IMR-90 (cell line): ENCODE measurements around the gene TRPC3. TPM values are rescaled to one million over a fixed set of nuclear protein-coding genes. Genes with fewer than 3 reads are reported as not detected.
A peak's percentile ranks its signal among the peaks of the same experiment; 100 is the strongest.

Source experiments
- ATAC-seq: fragments of 200-7000 bp; cut with Tn5 transposase; 2 replicates; pipeline ENCODE4 v1.9.1; 2020; ENCODE audit warnings: low read depth, mild to moderate bottlenecking, moderate library complexity
- BruUV-seq: library from RNA; stranded (reverse); fragments of 400-500 nt; replicated peaks from 2 replicates; lab custom pipeline; 2021; lab: Mats Ljungman, UMichigan
- CTCF ChIA-PET: fragments of 300-600 bp; formaldehyde crosslinking; extraction: SDS; loops from one replicate; lab custom pipeline; 2021; ENCODE audit warnings: antibody characterized with exemption; lab: Yijun Ruan, JAX
- POLR2A ChIA-PET: fragments of 300-600 bp; sonication (Branson Sonifier 250); formaldehyde crosslinking; loops from one replicate; lab custom pipeline; 2022; ENCODE audit warnings: antibody characterized with exemption; ENCODE audit not compliant: unreplicated experiment; lab: Charles Lee
- DNase-seq: peaks from one replicate; pipeline ENCODE4 v3.0.0; 2013
- H2AFZ ChIP-seq: replicated peaks from 2 replicates; pipeline ENCODE3; 2013; ENCODE audit warnings: low read length, mild to moderate bottlenecking; ENCODE audit not compliant: poor library complexity
- H2AK5ac ChIP-seq: 2 replicates; pipeline ENCODE4 v1.6.1; 2013; ENCODE audit warnings: low read depth, low read length, inconsistent platforms
- H2AK9ac ChIP-seq: replicated peaks from 2 replicates; pipeline ENCODE3; 2013; ENCODE audit warnings: mild to moderate bottlenecking, low read depth, low read length, moderate library complexity; ENCODE audit not compliant: poor library complexity
- H2BK120ac ChIP-seq: 2 replicates; pipeline ENCODE4 v1.6.1; 2013; ENCODE audit warnings: low read depth, low read length, inconsistent platforms
- H2BK15ac ChIP-seq: 3 replicates; pipeline ENCODE4 v1.6.1; 2013; ENCODE audit warnings: low read depth, low read length, inconsistent platforms
- H2BK20ac ChIP-seq: 2 replicates; pipeline ENCODE4 v1.6.1; 2013; ENCODE audit warnings: low read depth, mild to moderate bottlenecking, inconsistent platforms, low read length, moderate library complexity
- H2BK5ac ChIP-seq: 2 replicates; pipeline ENCODE4 v1.6.1; 2013; ENCODE audit warnings: mild to moderate bottlenecking, low read depth, low read length, inconsistent platforms; ENCODE audit not compliant: poor library complexity, severe bottlenecking
- H3K14ac ChIP-seq: replicated peaks from 2 replicates; pipeline ENCODE4 v1.6.1; 2013; ENCODE audit warnings: low read depth, low read length, inconsistent platforms
- H3K18ac ChIP-seq: 2 replicates; pipeline ENCODE4 v1.6.1; 2013; ENCODE audit warnings: low read depth, low read length, control low read depth
- H3K23ac ChIP-seq: 2 replicates; pipeline ENCODE4 v1.6.1; 2013; ENCODE audit warnings: low read depth, low read length, inconsistent platforms
- H3K27ac ChIP-seq: 2 replicates; pipeline ENCODE4 v1.5.1; 2013; ENCODE audit warnings: mild to moderate bottlenecking, control low read depth, low read length; ENCODE audit not compliant: insufficient read depth
- H3K27me3 ChIP-seq: 2 replicates; pipeline ENCODE4 v1.6.1; 2013; ENCODE audit warnings: low read length; ENCODE audit not compliant: control insufficient read depth, insufficient read depth
- H3K36me3 ChIP-seq: 2 replicates; pipeline ENCODE4 v1.6.1; 2013; ENCODE audit warnings: low read length, mixed read lengths; ENCODE audit not compliant: control insufficient read depth, insufficient read depth
- H3K4ac ChIP-seq: 2 replicates; pipeline ENCODE4 v1.6.1; 2013; ENCODE audit warnings: low read depth, low read length, inconsistent platforms
- H3K4me1 ChIP-seq: 2 replicates; pipeline ENCODE4 v1.6.1; 2013; ENCODE audit warnings: low read length, mixed read lengths; ENCODE audit not compliant: control insufficient read depth, insufficient read depth
- H3K4me2 ChIP-seq: 2 replicates; pipeline ENCODE4 v1.6.1; 2013; ENCODE audit warnings: low read depth, mild to moderate bottlenecking, control low read depth, low read length, moderate library complexity
- H3K4me3 ChIP-seq: 2 replicates; pipeline ENCODE4 v1.5.1; 2013; ENCODE audit warnings: low read depth, mild to moderate bottlenecking, control low read depth, low read length, moderate library complexity; ENCODE audit not compliant: insufficient read depth
- H3K56ac ChIP-seq: 2 replicates; pipeline ENCODE4 v1.6.1; 2013; ENCODE audit warnings: low read length, inconsistent platforms; ENCODE audit not compliant: insufficient read depth; ENCODE audit errors: extremely low read depth
- H3K79me1 ChIP-seq, 2 experiments: 2 replicates each; pipeline ENCODE4 v1.6.1; 2013; ENCODE audit warnings: low read length in 2 of 2, inconsistent platforms in 1 of 2, low read depth in 1 of 2
- H3K9ac ChIP-seq: 2 replicates; pipeline ENCODE4 v1.6.1; 2013; ENCODE audit warnings: low read depth, low read length, control low read depth
- H3K9me1 ChIP-seq: 2 replicates; pipeline ENCODE4 v1.6.1; 2013; ENCODE audit warnings: low read length, inconsistent platforms; ENCODE audit not compliant: insufficient read depth
- H3K9me3 ChIP-seq: 2 replicates; pipeline ENCODE4 v1.6.1; 2013; ENCODE audit warnings: low read length; ENCODE audit not compliant: control insufficient read depth, insufficient read depth
- H4K20me1 ChIP-seq: 2 replicates; pipeline ENCODE4 v1.6.1; 2013; ENCODE audit warnings: low read length, inconsistent platforms; ENCODE audit not compliant: insufficient read depth
- H4K5ac ChIP-seq: 2 replicates; pipeline ENCODE4 v1.6.1; 2013; ENCODE audit warnings: mild to moderate bottlenecking, low read depth, low read length, control low read depth
- H4K8ac ChIP-seq, 2 experiments: 2 replicates each; pipeline ENCODE4 v1.6.1; 2013; ENCODE audit warnings: low read depth in 2 of 2, low read length in 2 of 2, control low read depth in 1 of 2, inconsistent platforms in 1 of 2
- H4K91ac ChIP-seq: 2 replicates; pipeline ENCODE4 v1.6.1; 2013; ENCODE audit warnings: low read depth, low read length, inconsistent platforms; ENCODE audit not compliant: insufficient read depth
- BHLHE40 ChIP-seq: fragments of 150-350 bp; IDR thresholded peaks from 2 replicates; pipeline ENCODE4 v1.6.1; 2016; ENCODE audit warnings: mild to moderate bottlenecking, low read depth, low read length
- CEBPB ChIP-seq: IDR thresholded peaks from 2 replicates; pipeline ENCODE4 v1.6.1; 2012; ENCODE audit warnings: low read depth, low read length, improper control_type of control experiment
- CTCF ChIP-seq: conservative IDR thresholded peaks from 2 replicates; pipeline ENCODE4 v1.5.1; 2012; ENCODE audit warnings: mild to moderate bottlenecking, low read depth, low read length, improper control_type of control experiment
- MAFK ChIP-seq: IDR thresholded peaks from 2 replicates; pipeline ENCODE4 v1.6.1; 2012; ENCODE audit warnings: low read depth, low read length, improper control_type of control experiment
- MAZ ChIP-seq: IDR thresholded peaks from 2 replicates; pipeline ENCODE4 v1.6.1; 2012; ENCODE audit warnings: low read depth, mild to moderate bottlenecking, low read length, improper control_type of control experiment, moderate library complexity, borderline replicate concordance
- POLR2A ChIP-seq: IDR thresholded peaks from 2 replicates; pipeline ENCODE4 v1.6.1; 2012; ENCODE audit warnings: mild to moderate bottlenecking, low read depth, low read length
- SMC3 ChIP-seq: fragments of 150-350 bp; IDR thresholded peaks from 2 replicates; pipeline ENCODE4 v1.6.1; 2016; ENCODE audit warnings: low read depth, mild to moderate bottlenecking, antibody characterized with exemption, low read length, moderate library complexity
- WGBS, 2 experiments: methylation state at CpG; one replicate each; pipeline versions ENCODE4 v1.1.5 to v1.1.7; 2013; ENCODE audit warnings: missing lambda C conversion rate in 2 of 2; ENCODE audit not compliant: insufficient read length in 1 of 2; ENCODE audit errors: extremely low coverage in 2 of 2; 5-methylcytosine and 5-hydroxymethylcytosine counted together
- dilution Hi-C: fragments of 300-500 bp; cut with HindIII; formaldehyde crosslinking; loops from one replicate; pipeline ENCODE4 v1.14.3; 2018; ENCODE audit warnings: low sequenced_read_pairs; ENCODE audit not compliant: unreplicated experiment
- in situ Hi-C: fragments of 300-500 bp; cut with MboI; formaldehyde crosslinking; loops from 3 replicates; pipeline ENCODE4 v1.14.3; 2019; ENCODE audit warnings: low sequenced_read_pairs, inconsistent platforms, mixed read lengths
- intact Hi-C: fragments of 100-400 bp; cut with micrococcal nuclease; formaldehyde crosslinking; loops from 2 replicates; pipeline ENCODE4 v1.10.0; 2022
- polyA plus RNA-seq, 3 experiments: library from polyadenylated mRNA; depleted of rRNA; stranded (reverse); fragments of >200 nt; gene quantifications; 2 replicates each; pipeline ENCODE4 v1.2.3, GENCODE V29; 2012; ENCODE audit warnings: low replicate concordance in 1 of 3
- total RNA-seq: library from RNA; depleted of rRNA; stranded (reverse); fragments of >200 nt; gene quantifications from 2 replicates; pipeline ENCODE4 v1.2.3, GENCODE V29; 2012

The TRPC3 gene
- total and polyA plus RNA-seq, 2 of the 4 experiments (the other 2 are of a cell fraction) = 1.1 to 2.7 TPM

GRCh38 chr4:121936101-121936500 is 15.8 kb downstream of the TRPC3 start:
- no TSS peak for BruUV-seq
- Histone ChIP-seq H3K9me3 (no peaks in the 10 kb centered on the region), H2AFZ (no peak overlapping the region), H3K4me1 (peaks cover 14% of the 10 kb centered on the region), H3K4ac (no peak overlapping the region), H3K23ac (no peak overlapping the region), H2BK5ac (no peak overlapping the region), H3K27me3 (no peaks in the 10 kb centered on the region), H2AK9ac (no peak overlapping the region), H3K9me1 (peaks cover 4% of the 10 kb centered on the region), H3K9ac (no peak overlapping the region), H4K20me1 (no peaks in the 10 kb centered on the region), H3K27ac (no peak overlapping the region), H4K91ac (no peak overlapping the region), H3K14ac (no peak overlapping the region), H3K18ac (no peak overlapping the region), H3K36me3 (no peaks in the 10 kb centered on the region; the same call in 1 of the 2 replicates), H3K56ac (no peak overlapping the region), H2AK5ac (no peak overlapping the region), H3K79me1 (peaks cover 0 to 12% of the 10 kb centered on the region in 2 experiments; a peak in 2 of 4 replicates), H2BK15ac (no peak overlapping the region), H4K8ac (no peak overlapping the region), H2BK120ac (no peak overlapping the region), H3K4me3 (no peak overlapping the region), H4K5ac (no peak overlapping the region), H2BK20ac (no peak overlapping the region), H3K4me2 (no peak overlapping the region)
- dilution Hi-C loops = no loop called here
- no peak for TF ChIP-seq BHLHE40
- TF ChIP-seq MAZ = no peak
- no peak for TF ChIP-seq CTCF
- TF ChIP-seq CEBPB = no peak
- TF ChIP-seq MAFK = no peak
- TF ChIP-seq SMC3 = no peak
- TF ChIP-seq POLR2A = no peak
- intact Hi-C loops = loop anchor here (10.0 kb wide), 1 partner anchor 999 kb away; no protein-coding TSS in a partner anchor
- ATAC-seq (peak; percentile 81), DNase-seq (peak; percentile 39)
- ChIA-PET CTCF (interaction anchor here (0.8 kb wide), 1 partner anchor 58 kb away, joined by 7 read pairs; no protein-coding TSS in a partner anchor), POLR2A (no interaction called here)
- WGBS, 2 experiments = no CpG with 5 or more reads among the region's 4 CpGs
- in situ Hi-C loops = no loop called here
